HL-60 (cell line): ENCODE data around the gene GPC5.

Experiments used
- DNase-seq, 2 experiments: peaks; one replicate each; pipeline ENCODE4 v3.0.0-alpha.2; 2010 to 2020; ENCODE audit warnings: low read depth in 1 of 2, low spot score in 1 of 2
- H3K27ac ChIP-seq: fragments of 250-450 bp; sonication (Bioruptor Pico); replicated peaks from 2 replicates; pipeline ENCODE4 v1.5.1; 2020; ENCODE audit warnings: mild to moderate bottlenecking, moderate library complexity
- H3K27me3 ChIP-seq: fragments of 250-450 bp; sonication (Bioruptor Pico); 2 replicates; pipeline ENCODE4 v1.5.1; 2021; ENCODE audit warnings: mild to moderate bottlenecking, moderate library complexity; ENCODE audit not compliant: insufficient read depth, poor library complexity, severe bottlenecking
- H3K4me3 ChIP-seq: replicated peaks from 2 replicates; pipeline ENCODE4 v1.5.1; 2011; ENCODE audit warnings: mild to moderate bottlenecking, control low read depth, low read length; ENCODE audit not compliant: insufficient read depth
- GABPA ChIP-seq: IDR thresholded peaks from 2 replicates; pipeline ENCODE4 v1.6.1; 2012; ENCODE audit warnings: low read depth
- POLR2AphosphoS5 ChIP-seq: IDR thresholded peaks from 2 replicates; pipeline ENCODE4 v1.6.1; 2012; ENCODE audit warnings: low read depth
- SPI1 ChIP-seq: IDR thresholded peaks from 2 replicates; pipeline ENCODE4 v1.6.1; 2012; ENCODE audit warnings: low read depth, mild to moderate bottlenecking, borderline replicate concordance
- TF ChIP-seq, protein P1 (sequence below): IDR thresholded peaks from one replicate; pipeline ENCODE4 v1.5.1; 2011; ENCODE audit warnings: low read length, control low read depth, inconsistent platforms; ENCODE audit not compliant: insufficient read depth
- TF ChIP-seq, protein P2 (sequence below): IDR thresholded peaks from 2 replicates; pipeline ENCODE4 v1.6.1; 2012; ENCODE audit warnings: low read depth; ENCODE audit not compliant: insufficient replicate concordance

Gene GPC5

DNA sequence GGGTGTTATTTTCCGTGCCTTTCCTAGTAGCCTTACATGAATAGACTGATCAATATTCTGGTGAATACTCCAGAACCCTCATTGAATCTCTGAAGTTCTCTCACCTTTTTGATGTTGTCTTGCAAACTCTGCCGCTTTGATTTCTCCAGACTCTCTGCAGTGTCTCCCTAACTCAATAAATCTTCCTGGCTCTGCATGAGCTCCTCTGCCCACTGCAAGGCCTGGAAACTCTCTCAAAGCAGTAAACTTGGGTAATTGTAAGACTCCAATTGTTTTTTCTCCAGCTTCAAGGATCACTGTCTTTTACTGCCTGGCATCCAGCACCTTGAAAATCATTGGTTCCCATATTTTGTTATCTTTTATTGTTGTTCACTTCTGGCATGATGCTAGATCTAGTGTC lies 198.4 kb downstream of the GPC5 start:
- DNase-seq, result no peak
- Histone ChIP-seq H3K4me3 (no peak overlapping the region), H3K27me3 (no peaks in the 10 kb centered on the region), H3K27ac (no peak overlapping the region)
- TF ChIP-seq, protein P1, sequence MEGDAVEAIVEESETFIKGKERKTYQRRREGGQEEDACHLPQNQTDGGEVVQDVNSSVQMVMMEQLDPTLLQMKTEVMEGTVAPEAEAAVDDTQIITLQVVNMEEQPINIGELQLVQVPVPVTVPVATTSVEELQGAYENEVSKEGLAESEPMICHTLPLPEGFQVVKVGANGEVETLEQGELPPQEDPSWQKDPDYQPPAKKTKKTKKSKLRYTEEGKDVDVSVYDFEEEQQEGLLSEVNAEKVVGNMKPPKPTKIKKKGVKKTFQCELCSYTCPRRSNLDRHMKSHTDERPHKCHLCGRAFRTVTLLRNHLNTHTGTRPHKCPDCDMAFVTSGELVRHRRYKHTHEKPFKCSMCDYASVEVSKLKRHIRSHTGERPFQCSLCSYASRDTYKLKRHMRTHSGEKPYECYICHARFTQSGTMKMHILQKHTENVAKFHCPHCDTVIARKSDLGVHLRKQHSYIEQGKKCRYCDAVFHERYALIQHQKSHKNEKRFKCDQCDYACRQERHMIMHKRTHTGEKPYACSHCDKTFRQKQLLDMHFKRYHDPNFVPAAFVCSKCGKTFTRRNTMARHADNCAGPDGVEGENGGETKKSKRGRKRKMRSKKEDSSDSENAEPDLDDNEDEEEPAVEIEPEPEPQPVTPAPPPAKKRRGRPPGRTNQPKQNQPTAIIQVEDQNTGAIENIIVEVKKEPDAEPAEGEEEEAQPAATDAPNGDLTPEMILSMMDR, result no peak
- TF ChIP-seq POLR2AphosphoS5, result no peak
- no peak for TF ChIP-seq GABPA
- no peak for TF ChIP-seq SPI1
- TF ChIP-seq, protein P2, sequence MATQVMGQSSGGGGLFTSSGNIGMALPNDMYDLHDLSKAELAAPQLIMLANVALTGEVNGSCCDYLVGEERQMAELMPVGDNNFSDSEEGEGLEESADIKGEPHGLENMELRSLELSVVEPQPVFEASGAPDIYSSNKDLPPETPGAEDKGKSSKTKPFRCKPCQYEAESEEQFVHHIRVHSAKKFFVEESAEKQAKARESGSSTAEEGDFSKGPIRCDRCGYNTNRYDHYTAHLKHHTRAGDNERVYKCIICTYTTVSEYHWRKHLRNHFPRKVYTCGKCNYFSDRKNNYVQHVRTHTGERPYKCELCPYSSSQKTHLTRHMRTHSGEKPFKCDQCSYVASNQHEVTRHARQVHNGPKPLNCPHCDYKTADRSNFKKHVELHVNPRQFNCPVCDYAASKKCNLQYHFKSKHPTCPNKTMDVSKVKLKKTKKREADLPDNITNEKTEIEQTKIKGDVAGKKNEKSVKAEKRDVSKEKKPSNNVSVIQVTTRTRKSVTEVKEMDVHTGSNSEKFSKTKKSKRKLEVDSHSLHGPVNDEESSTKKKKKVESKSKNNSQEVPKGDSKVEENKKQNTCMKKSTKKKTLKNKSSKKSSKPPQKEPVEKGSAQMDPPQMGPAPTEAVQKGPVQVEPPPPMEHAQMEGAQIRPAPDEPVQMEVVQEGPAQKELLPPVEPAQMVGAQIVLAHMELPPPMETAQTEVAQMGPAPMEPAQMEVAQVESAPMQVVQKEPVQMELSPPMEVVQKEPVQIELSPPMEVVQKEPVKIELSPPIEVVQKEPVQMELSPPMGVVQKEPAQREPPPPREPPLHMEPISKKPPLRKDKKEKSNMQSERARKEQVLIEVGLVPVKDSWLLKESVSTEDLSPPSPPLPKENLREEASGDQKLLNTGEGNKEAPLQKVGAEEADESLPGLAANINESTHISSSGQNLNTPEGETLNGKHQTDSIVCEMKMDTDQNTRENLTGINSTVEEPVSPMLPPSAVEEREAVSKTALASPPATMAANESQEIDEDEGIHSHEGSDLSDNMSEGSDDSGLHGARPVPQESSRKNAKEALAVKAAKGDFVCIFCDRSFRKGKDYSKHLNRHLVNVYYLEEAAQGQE, result no peak

DNA sequence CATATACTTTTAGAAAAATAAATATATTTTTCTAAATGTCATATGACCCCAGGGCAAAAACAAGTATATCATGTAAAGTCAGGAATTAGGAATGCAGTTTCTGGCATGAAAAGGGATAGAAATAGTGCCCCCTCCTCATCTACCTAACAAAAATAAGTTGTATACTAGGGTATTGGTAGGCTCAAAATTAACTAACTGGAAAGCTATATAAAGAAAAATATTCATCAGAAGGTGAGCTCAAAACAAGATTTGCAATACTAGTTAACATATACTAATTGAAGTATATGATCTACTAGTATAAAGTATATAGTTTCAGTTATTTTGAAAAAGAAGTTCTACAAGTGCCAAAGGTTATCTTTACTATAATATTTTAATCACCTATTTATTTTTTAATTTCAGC lies 200.2 kb downstream of the GPC5 start:
- no peak overlapping the region for H3K27ac ChIP-seq
- TF ChIP-seq, protein P2, result no peak
- TF ChIP-seq, protein P1, result no peak
- TF ChIP-seq GABPA, result no peak
- TF ChIP-seq SPI1, result no peak
- TF ChIP-seq POLR2AphosphoS5, result no peak
- no peak for DNase-seq
- no peak overlapping the region for H3K4me3 ChIP-seq
- no peaks in the 10 kb centered on the region for H3K27me3 ChIP-seq

DNA sequence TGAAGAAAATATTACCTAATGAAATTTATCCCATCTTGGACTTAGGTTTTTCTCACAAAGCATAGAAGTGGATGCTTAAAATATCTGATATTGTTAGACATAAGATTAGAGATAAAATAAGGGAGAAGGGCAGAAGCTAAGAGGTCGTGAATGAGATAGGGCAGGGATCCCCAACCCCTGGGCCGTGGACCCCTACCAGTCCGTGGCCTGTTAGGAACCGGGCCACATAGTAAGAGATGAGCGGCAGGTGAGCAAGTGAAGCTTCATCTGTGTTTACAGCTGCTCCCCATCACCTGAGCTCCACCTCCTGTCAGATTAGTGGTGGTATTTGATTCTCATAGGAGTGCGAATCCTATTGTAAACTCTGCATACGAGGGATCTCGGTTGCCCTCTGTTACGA lies 202.9 kb downstream of the GPC5 start:
- Histone ChIP-seq H3K4me3 (no peak overlapping the region), H3K27me3 (no peaks in the 10 kb centered on the region), H3K27ac (no peak overlapping the region)
- no peak for DNase-seq
- TF ChIP-seq, protein P1, result no peak
- TF ChIP-seq, protein P2, result no peak
- TF ChIP-seq SPI1, result no peak
- TF ChIP-seq GABPA, result no peak
- TF ChIP-seq POLR2AphosphoS5, result no peak
